Left lung (tissue), 10 donors: Measurements from ENCODE around the gene ME3. TPM values are rescaled to one million over a fixed set of nuclear protein-coding genes. Genes with fewer than 3 reads are reported as not detected.

Experiments used
- ATAC-seq: fragments of 200-7000 bp; cut with Tn5 transposase; one replicate; pipeline ENCODE4 v1.9.1; 2020; ENCODE audit warnings: moderate library complexity
- DNase-seq, 4 donors: peaks; one replicate each; pipeline ENCODE4 v3.0.0-alpha.2; 2013 to 2020
- H3K27ac ChIP-seq, 2 donors: fragments of 200-600 bp; sonication (generic) in 1 of 2; one replicate each; pipeline versions ENCODE4 v1.5.0 to v1.8.0; 2020 to 2021
- H3K27me3 ChIP-seq, 2 donors: fragments of 200-600 bp; sonication (generic) in 1 of 2; one replicate each; pipeline versions ENCODE4 v1.5.0 to v1.8.0; 2020 to 2021
- H3K36me3 ChIP-seq, 2 donors: fragments of 200-600 bp; sonication (generic) in 1 of 2; one replicate each; pipeline versions ENCODE4 v1.5.0 to v1.8.0; 2020 to 2021
- H3K4me1 ChIP-seq, 2 donors: fragments of 200-600 bp; one replicate each; pipeline ENCODE4 v1.8.0; 2021
- H3K4me3 ChIP-seq, 2 donors: fragments of 200-600 bp; sonication (generic) in 1 of 2; one replicate each; pipeline versions ENCODE4 v1.5.0 to v1.8.0; 2020 to 2021; ENCODE audit warnings: mild to moderate bottlenecking in 1 of 2
- H3K9me3 ChIP-seq, 2 donors: fragments of 200-600 bp; sonication (generic) in 1 of 2; one replicate each; pipeline versions ENCODE4 v1.5.0 to v1.8.0; 2020 to 2021
- CTCF ChIP-seq, 2 donors: fragments of 200-600 bp; sonication (generic) in 1 of 2; IDR thresholded peaks; one replicate each; pipeline versions ENCODE4 v1.5.0 to v1.8.0; 2021; ENCODE audit warnings: antibody characterized with exemption in 2 of 2
- intact Hi-C, 2 donors: fragments of 100-400 bp; cut with DNase I; formaldehyde crosslinking; loops; one replicate each; pipeline versions ENCODE4 v1.11.2 to v1.14.2; 2022
- polyA plus RNA-seq, 6 donors: library from polyadenylated mRNA; unstranded; fragments of 120-200 nt; gene quantifications; one replicate each; pipeline ENCODE4 v1.2.1, GENCODE V29; 2013; ENCODE audit not compliant: insufficient read length in 6 of 6
- total RNA-seq, 2 donors: library from RNA; stranded (reverse); fragmentation: NEBNext Ultra II Directional; extraction: Animal tissue kit (Norgen Biotek cat#: 25700); gene quantifications; one replicate each; pipeline ENCODE4 v1.2.1, GENCODE V29; 2021
- donor health status: DM: no; HTN: yes; CAD: no.
- donor health status: DM: no; HTN: no; CAD: no.

Gene ME3
- total and polyA plus RNA-seq, 8 donors, result 21.6 to 44.6 (median 30.5) TPM

GRCh38 chr11:86606270-86606835 lies 66.1 kb downstream of the ME3 start:
- DNase-seq (no peak), ATAC-seq (no peak)
- no peaks in the 10 kb centered on the region for H3K27me3 ChIP-seq
- no peaks in the 10 kb centered on the region for H3K36me3 ChIP-seq
- no peaks in the 10 kb centered on the region for H3K9me3 ChIP-seq
- no peak for TF ChIP-seq CTCF (IDR thresholded peaks at IDR 0.05)
- no peak overlapping the region for H3K4me3 ChIP-seq
- H3K4me1 ChIP-seq, result peaks cover 6 to 18% of the 10 kb centered on the region in 2 donors
- intact Hi-C loops, result no loop called here
- peak overlapping the region; percentile 14 to 18 for H3K27ac ChIP-seq

GRCh38 chr11:86596861-86597586 lies 75.4 kb downstream of the ME3 start:
- intact Hi-C loops, result no loop called here
- H3K9me3 ChIP-seq, result no peaks in the 10 kb centered on the region
- peak; percentile 50 for ATAC-seq
- peaks cover 10 to 19% of the 10 kb centered on the region in 2 donors for H3K4me1 ChIP-seq
- H3K27me3 ChIP-seq, result no peaks in the 10 kb centered on the region
- H3K27ac ChIP-seq, result no peak overlapping the region
- peak in 1 of 4 donors; percentile 66 for DNase-seq
- no peak overlapping the region for H3K4me3 ChIP-seq
- no peak for TF ChIP-seq CTCF (IDR thresholded peaks at IDR 0.05)
- H3K36me3 ChIP-seq, result no peaks in the 10 kb centered on the region

- ATAC-seq (no peak), DNase-seq (no peak)
- Histone ChIP-seq H3K27ac (no peak overlapping the region), H3K27me3 (no peaks in the 10 kb centered on the region), H3K4me3 (no peak overlapping the region), H3K4me1 (peaks cover 17 to 24% of the 10 kb centered on the region in 2 donors), H3K9me3 (no peaks in the 10 kb centered on the region), H3K36me3 (no peaks in the 10 kb centered on the region)
- TF ChIP-seq CTCF (IDR thresholded peaks at IDR 0.05), result no peak
- intact Hi-C loops, result no loop called here
Measured at GRCh38 chr11:86595955-86596354, 76.5 kb downstream of the ME3 start.

- no peak overlapping the region for H3K4me3 ChIP-seq
- H3K36me3 ChIP-seq, result no peaks in the 10 kb centered on the region
- no peak overlapping the region for H3K27ac ChIP-seq
- H3K27me3 ChIP-seq, result no peaks in the 10 kb centered on the region
- H3K4me1 ChIP-seq, result peaks cover 17 to 24% of the 10 kb centered on the region in 2 donors
- TF ChIP-seq CTCF (IDR thresholded peaks at IDR 0.05), result no peak
- intact Hi-C loops, result no loop called here
- no peaks in the 10 kb centered on the region for H3K9me3 ChIP-seq
- ATAC-seq, result peak; percentile 32
- DNase-seq, result no peak
Measured at GRCh38 chr11:86595451-86595850, 77.0 kb downstream of the ME3 start.

GRCh38 chr11:86594746-86595145 lies 77.7 kb downstream of the ME3 start:
- H3K4me3 ChIP-seq, result no peak overlapping the region
- TF ChIP-seq CTCF (IDR thresholded peaks at IDR 0.05), result no peak
- H3K36me3 ChIP-seq, result no peaks in the 10 kb centered on the region
- peaks cover 17 to 27% of the 10 kb centered on the region in 2 donors for H3K4me1 ChIP-seq
- H3K27me3 ChIP-seq, result no peaks in the 10 kb centered on the region
- DNase-seq (no peak), ATAC-seq (no peak)
- intact Hi-C loops, result no loop called here
- no peak overlapping the region for H3K27ac ChIP-seq
- no peaks in the 10 kb centered on the region for H3K9me3 ChIP-seq
